CD4-positive, alpha-beta T cell treated with Interleukin-1 beta for 1 hour (primary cell): ENCODE results near the gene PTPN1.
A peak's percentile ranks its signal among the peaks of the same experiment; 100 is the strongest.

Source experiments
- DNase-seq, 2 donors: peaks; one replicate each; pipeline ENCODE4 v3.0.0-alpha.2; 2020 to 2022

PTPN1 gene

GRCh38 chr20:50514750-50515149 is 4.6 kb downstream of the PTPN1 start:
- no peak for DNase-seq

GRCh38 chr20:50515471-50516106 is 5.4 kb downstream of the PTPN1 start:
- no peak for DNase-seq

GRCh38 chr20:50516180-50516934 is 6.2 kb downstream of the PTPN1 start:
- DNase-seq, result no peak

GRCh38 chr20:50516935-50517816 is 7.0 kb downstream of the PTPN1 start:
- no peak for DNase-seq

GRCh38 chr20:50517817-50518154 is 7.6 kb downstream of the PTPN1 start:
- DNase-seq, result peak in 1 of 2 donors; percentile 43

- peak in 1 of 2 donors; percentile 39 for DNase-seq
Measured at GRCh38 chr20:50518270-50518721, 8.1 kb downstream of the PTPN1 start.

- peak; percentile 15 to 40 for DNase-seq
Measured at GRCh38 chr20:50519036-50519762, 9.0 kb downstream of the PTPN1 start.

- no peak for DNase-seq
Measured at GRCh38 chr20:50520222-50520880, 10.2 kb downstream of the PTPN1 start.

- no peak for DNase-seq
Measured at GRCh38 chr20:50521221-50522052, 11.3 kb downstream of the PTPN1 start.

GRCh38 chr20:50522053-50522674 is 12.0 kb downstream of the PTPN1 start:
- DNase-seq, result no peak

- no peak for DNase-seq
Measured at GRCh38 chr20:50523552-50524167, 13.5 kb downstream of the PTPN1 start.

GRCh38 chr20:50525681-50526080 is 15.5 kb downstream of the PTPN1 start:
- DNase-seq, result no peak

- no peak for DNase-seq
Measured at GRCh38 chr20:50526403-50526989, 16.3 kb downstream of the PTPN1 start.

- no peak for DNase-seq
Measured at GRCh38 chr20:50527068-50527605, 17.0 kb downstream of the PTPN1 start.

- no peak for DNase-seq
Measured at GRCh38 chr20:50528129-50528528, 17.9 kb downstream of the PTPN1 start.

GRCh38 chr20:50528804-50529351 is 18.7 kb downstream of the PTPN1 start:
- no peak for DNase-seq

GRCh38 chr20:50532221-50532620 is 22.0 kb downstream of the PTPN1 start:
- no peak for DNase-seq

GRCh38 chr20:50533061-50533460 is 22.9 kb downstream of the PTPN1 start:
- no peak for DNase-seq

- no peak for DNase-seq
Measured at GRCh38 chr20:50533464-50533863, 23.3 kb downstream of the PTPN1 start.
